PC-9 (cell line): ENCODE data around the gene ACTN1. TPM values are rescaled to one million over a fixed set of nuclear protein-coding genes. Genes with fewer than 3 reads are reported as not detected.

Experiments
- BruUV-seq: library from RNA; stranded (reverse); fragments of 400-500 nt; replicated peaks from 2 replicates; lab custom pipeline; 2021; lab: Mats Ljungman, UMichigan
- CTCF ChIA-PET: fragments of 300-600 bp; sonication (Branson Sonifier 250); formaldehyde crosslinking; loops from one replicate; lab custom pipeline; 2022; ENCODE audit warnings: antibody characterized with exemption; lab: Charles Lee
- POLR2A ChIA-PET: fragments of 300-600 bp; sonication (Branson Sonifier 250); formaldehyde crosslinking; loops from one replicate; lab custom pipeline; 2022; ENCODE audit warnings: antibody characterized with exemption; ENCODE audit not compliant: unreplicated experiment; lab: Charles Lee
- DNase-seq, 2 experiments: peaks; one replicate each; pipeline versions ENCODE4 v3.0.0 to v3.0.0-alpha.2; 2015 to 2022; ENCODE audit warnings: mixed read lengths in 1 of 2
- H2AFZ ChIP-seq: fragments of 200-600 bp; sonication (generic); 2 replicates; pipeline ENCODE4 v1.8.1; 2017; ENCODE audit warnings: antibody characterized with exemption
- H3F3A ChIP-seq: fragments of 200-600 bp; sonication (generic); 2 replicates; pipeline ENCODE4 v1.8.1; 2017; ENCODE audit warnings: antibody characterized with exemption, mild to moderate bottlenecking, low read depth; ENCODE audit not compliant: insufficient read depth
- H3K27ac ChIP-seq: fragments of 200-600 bp; sonication (generic); 2 replicates; pipeline ENCODE4 v1.6.1; 2016; ENCODE audit warnings: mixed run types
- H3K27me3 ChIP-seq: fragments of 200-600 bp; sonication (generic); 2 replicates; pipeline ENCODE4 v1.6.1; 2016; ENCODE audit warnings: low read depth, mixed run types; ENCODE audit not compliant: insufficient read depth
- H3K36me3 ChIP-seq: fragments of 200-600 bp; sonication (generic); 2 replicates; pipeline ENCODE4 v1.6.1; 2016; ENCODE audit warnings: low read depth, mixed run types
- H3K4me1 ChIP-seq: fragments of 200-600 bp; sonication (generic); replicated peaks from 2 replicates; pipeline ENCODE4 v1.6.1; 2016; ENCODE audit warnings: mixed run types; ENCODE audit not compliant: insufficient read depth
- H3K4me2 ChIP-seq: fragments of 200-600 bp; sonication (generic); 2 replicates; pipeline ENCODE4 v1.6.1; 2017; ENCODE audit warnings: mixed run types
- H3K4me3 ChIP-seq: fragments of 200-600 bp; sonication (generic); 2 replicates; pipeline ENCODE4 v1.6.1; 2016; ENCODE audit warnings: mixed run types
- H3K79me2 ChIP-seq: fragments of 200-600 bp; sonication (generic); 2 replicates; pipeline ENCODE4 v1.6.1; 2017; ENCODE audit warnings: low read depth, mixed run types
- H3K9me2 ChIP-seq: fragments of 200-600 bp; sonication (generic); 2 replicates; pipeline ENCODE4 v1.8.1; 2017; ENCODE audit warnings: mild to moderate bottlenecking; ENCODE audit not compliant: insufficient read depth
- H3K9me3 ChIP-seq: fragments of 200-600 bp; sonication (generic); 2 replicates; pipeline ENCODE4 v1.8.1; 2016; ENCODE audit warnings: low read depth; ENCODE audit not compliant: insufficient read depth
- H4K20me1 ChIP-seq: fragments of 200-600 bp; sonication (generic); 2 replicates; pipeline ENCODE4 v1.8.1; 2017; ENCODE audit not compliant: insufficient read depth
- EZH2 ChIP-seq: fragments of 200-600 bp; sonication (generic); IDR thresholded peaks from 2 replicates; pipeline ENCODE4 v1.8.0; 2017; ENCODE audit warnings: antibody characterized with exemption, low read depth
- intact Hi-C: fragments of 100-400 bp; cut with micrococcal nuclease; formaldehyde crosslinking; loops from one replicate; pipeline ENCODE4 v1.10.0; 2022; ENCODE audit not compliant: unreplicated experiment
- total RNA-seq: library from RNA; stranded (reverse); gene quantifications from 2 replicates; pipeline ENCODE4 v1.2.3, GENCODE V29; 2021
- TF ChIP-seq, protein P1 (sequence below): fragments of 200-600 bp; sonication (generic); conservative IDR thresholded peaks from 2 replicates; pipeline ENCODE4 v1.6.1; 2017; ENCODE audit warnings: mixed run types, antibody characterized with exemption, mild to moderate bottlenecking, moderate library complexity

The ACTN1 gene
- total RNA-seq, 1 experiment from 2014 or later: 314 TPM

DNA sequence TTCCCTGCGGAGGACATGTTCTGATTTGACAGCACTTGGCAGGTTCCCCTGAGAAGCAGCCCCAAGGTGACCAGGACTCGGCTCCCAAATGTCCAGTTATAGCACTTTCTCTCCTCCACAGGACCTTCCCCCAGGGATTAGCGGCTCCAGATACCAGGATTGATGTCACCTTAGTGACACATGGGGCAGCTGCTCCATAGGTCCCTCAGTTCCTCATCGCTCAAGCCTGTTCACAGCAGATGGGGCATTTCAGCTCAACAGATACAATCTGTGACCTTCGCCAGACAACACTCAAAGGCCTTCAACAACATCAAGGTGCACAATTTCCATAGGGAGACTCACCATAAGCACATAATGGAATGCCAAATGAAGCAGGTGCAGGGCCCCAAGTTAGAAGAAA is 118.3 kb downstream of the ACTN1 start:
- BruUV-seq: no TSS peak
- CTCF ChIA-PET: interaction anchor here (0.6 kb wide), 1 partner anchor 1594 kb away, joined by 3 read pairs; no protein-coding TSS in a partner anchor

DNA sequence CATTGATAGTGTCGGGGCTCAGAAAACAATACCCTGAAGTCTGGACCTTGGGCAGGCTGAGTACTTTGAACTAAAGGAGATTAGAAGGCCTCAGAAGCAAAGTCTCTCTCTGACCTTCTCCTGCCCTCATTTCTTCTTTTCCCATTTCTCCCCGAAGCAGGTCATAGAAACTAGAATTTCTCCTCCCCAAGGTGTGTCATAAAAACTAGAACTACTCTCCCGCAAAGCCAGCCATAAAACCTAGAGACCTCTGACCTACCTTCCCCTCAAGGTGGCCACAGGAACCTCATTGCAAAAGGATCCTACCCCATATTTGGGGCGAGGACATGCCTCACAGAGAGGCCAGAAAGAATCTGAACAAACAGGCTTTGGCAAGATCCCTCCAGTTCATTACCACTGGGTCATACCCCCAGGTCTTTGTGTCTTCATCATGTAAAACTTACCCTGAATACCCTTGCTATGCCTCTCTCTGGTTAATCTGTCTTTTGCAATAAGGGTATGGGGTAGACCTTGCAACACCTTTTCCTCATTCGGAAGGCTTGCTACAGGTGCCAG is 121.5 kb downstream of the ACTN1 start:
- peak in 1 of 2 experiments; percentile 67 for DNase-seq
- Histone ChIP-seq H3K9me2 (no peaks in the 10 kb centered on the region), H3K4me2 (peak overlapping the region; percentile 6), H3K4me1 (peaks cover 24% of the 10 kb centered on the region), H3K36me3 (no peaks in the 10 kb centered on the region), H3K79me2 (no peaks in the 10 kb centered on the region), H2AFZ (no peak overlapping the region), H3K9me3 (no peaks in the 10 kb centered on the region), H3K27me3 (no peaks in the 10 kb centered on the region), H4K20me1 (no peaks in the 10 kb centered on the region), H3F3A (peaks cover 20% of the 10 kb centered on the region), H3K27ac (0 out of 2 replicates have a peak overlapping the region, but pooled peaks have one; percentile 16), H3K4me3 (no peak overlapping the region)
- POLR2A ChIA-PET: no interaction called here
- intact Hi-C loops: no loop called here
- no TSS peak for BruUV-seq
- TF ChIP-seq EZH2: no peak
- TF ChIP-seq, protein P1, sequence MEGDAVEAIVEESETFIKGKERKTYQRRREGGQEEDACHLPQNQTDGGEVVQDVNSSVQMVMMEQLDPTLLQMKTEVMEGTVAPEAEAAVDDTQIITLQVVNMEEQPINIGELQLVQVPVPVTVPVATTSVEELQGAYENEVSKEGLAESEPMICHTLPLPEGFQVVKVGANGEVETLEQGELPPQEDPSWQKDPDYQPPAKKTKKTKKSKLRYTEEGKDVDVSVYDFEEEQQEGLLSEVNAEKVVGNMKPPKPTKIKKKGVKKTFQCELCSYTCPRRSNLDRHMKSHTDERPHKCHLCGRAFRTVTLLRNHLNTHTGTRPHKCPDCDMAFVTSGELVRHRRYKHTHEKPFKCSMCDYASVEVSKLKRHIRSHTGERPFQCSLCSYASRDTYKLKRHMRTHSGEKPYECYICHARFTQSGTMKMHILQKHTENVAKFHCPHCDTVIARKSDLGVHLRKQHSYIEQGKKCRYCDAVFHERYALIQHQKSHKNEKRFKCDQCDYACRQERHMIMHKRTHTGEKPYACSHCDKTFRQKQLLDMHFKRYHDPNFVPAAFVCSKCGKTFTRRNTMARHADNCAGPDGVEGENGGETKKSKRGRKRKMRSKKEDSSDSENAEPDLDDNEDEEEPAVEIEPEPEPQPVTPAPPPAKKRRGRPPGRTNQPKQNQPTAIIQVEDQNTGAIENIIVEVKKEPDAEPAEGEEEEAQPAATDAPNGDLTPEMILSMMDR: no peak
- CTCF ChIA-PET: interaction anchor here (0.5 kb wide), 1 partner anchor 50 kb away, joined by 3 read pairs; no protein-coding TSS in a partner anchor

More for the DNA sequence above, 118.3 kb downstream of the ACTN1 start:
- Histone ChIP-seq H3K4me3 (no peak overlapping the region), H3K36me3 (peaks cover 6% of the 10 kb centered on the region; the same call in 1 of the 2 replicates), H4K20me1 (no peaks in the 10 kb centered on the region), H3F3A (peaks cover 29% of the 10 kb centered on the region), H3K4me2 (no peak overlapping the region), H3K79me2 (no peaks in the 10 kb centered on the region), H3K4me1 (peaks cover 13% of the 10 kb centered on the region), H3K27me3 (no peaks in the 10 kb centered on the region), H3K9me3 (peaks cover 7% of the 10 kb centered on the region; the same call in 1 of the 2 replicates), H2AFZ (no peak overlapping the region), H3K9me2 (no peaks in the 10 kb centered on the region), H3K27ac (no peak overlapping the region)
- no peak for DNase-seq
- POLR2A ChIA-PET: no interaction called here
- intact Hi-C loops: loop anchor here (5.0 kb wide), 2 partner anchors 232 to 602 kb away; no protein-coding TSS in a partner anchor
- TF ChIP-seq, protein P1: no peak
- TF ChIP-seq EZH2: no peak

DNA sequence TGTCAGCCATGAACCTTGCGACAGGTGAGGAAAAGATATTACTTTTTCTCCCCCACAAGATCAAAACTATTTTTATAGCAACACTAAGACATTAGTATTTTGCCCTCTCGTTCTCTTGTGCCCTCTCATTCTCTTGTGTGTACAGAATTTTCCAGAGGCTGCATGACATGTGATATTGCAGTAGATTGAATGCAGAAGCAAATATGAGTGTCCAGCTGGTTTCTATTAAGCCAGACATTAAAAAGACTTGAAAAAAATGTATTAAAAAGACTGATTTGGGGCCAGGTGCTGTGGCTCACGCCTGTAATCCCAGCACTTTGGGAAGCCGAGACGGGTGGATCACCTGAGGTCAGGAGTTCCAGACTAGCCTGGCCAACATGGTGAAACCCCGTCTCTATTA is 122.5 kb downstream of the ACTN1 start:
- DNase-seq: no peak
- H3K9me2 ChIP-seq: no peaks in the 10 kb centered on the region
- BruUV-seq: no TSS peak
- no peaks in the 10 kb centered on the region for H3K27me3 ChIP-seq
- H3F3A ChIP-seq: peaks cover 27% of the 10 kb centered on the region
- no peaks in the 10 kb centered on the region for H3K79me2 ChIP-seq
- no peak overlapping the region for H3K4me2 ChIP-seq
- no peak overlapping the region for H3K27ac ChIP-seq
- ChIA-PET POLR2A (no interaction called here), CTCF (no interaction called here)
- no peak for TF ChIP-seq EZH2
- TF ChIP-seq, protein P1: no peak
- no peaks in the 10 kb centered on the region for H3K9me3 ChIP-seq
- H3K4me1 ChIP-seq: peaks cover 24% of the 10 kb centered on the region
- no peaks in the 10 kb centered on the region for H4K20me1 ChIP-seq
- no peak overlapping the region for H2AFZ ChIP-seq
- no peak overlapping the region for H3K4me3 ChIP-seq
- intact Hi-C loops: no loop called here
- H3K36me3 ChIP-seq: no peaks in the 10 kb centered on the region
